ENCODE data around the gene PRDM15. TPM values are rescaled to one million over a fixed set of nuclear protein-coding genes. Genes with fewer than 3 reads are reported as not detected.

The PRDM15 gene
- total RNA-seq, 1 experiment from 2014 or later = 2.4 TPM

Other genes with a start within 250 kb of the PRDM15 start
- 10.3 and 12.3 TPM in 2 replicates for gene RIPK4, start 112.3 kb downstream of the PRDM15 start, total RNA-seq (2014; rRNA removed; shearing (Covaris generic))
- gene C2CD2, start 74.7 kb upstream of the PRDM15 start, total RNA-seq (2014; rRNA removed; shearing (Covaris generic)) = 18.5 and 18.8 TPM in 2 replicates
- 13.4 and 15.7 TPM in 2 replicates for gene ZBTB21, start 131.0 kb upstream of the PRDM15 start, total RNA-seq (2014; rRNA removed; shearing (Covaris generic))
- not detected in 2 replicates for gene UMODL1, start 192.0 kb upstream of the PRDM15 start, total RNA-seq (2014; rRNA removed; shearing (Covaris generic))

Data from RPMI7951 (cell line).